NT2/D1 (cell line): Measurements from ENCODE around the gene RPL11.
A peak's percentile ranks its signal among the peaks of the same experiment; 100 is the strongest.

Experiments
- DNase-seq: peaks from one replicate; pipeline ENCODE4 v3.0.0-alpha.2; 2011; ENCODE audit warnings: low read depth, low spot score
- H3K27me3 ChIP-seq: 2 replicates; pipeline ENCODE4 v1.6.0; 2011; ENCODE audit warnings: mild to moderate bottlenecking; ENCODE audit not compliant: insufficient read length, insufficient read depth
- H3K36me3 ChIP-seq: 2 replicates; pipeline ENCODE4 v1.6.1; 2011; ENCODE audit warnings: mild to moderate bottlenecking, low read length, mixed read lengths; ENCODE audit not compliant: insufficient read depth, insufficient read length
- H3K4me1 ChIP-seq: 2 replicates; pipeline ENCODE4 v1.5.1; 2011; ENCODE audit not compliant: insufficient read depth, insufficient read length
- H3K4me3 ChIP-seq: 2 replicates; pipeline ENCODE4 v1.5.1; 2011; ENCODE audit warnings: low read depth; ENCODE audit not compliant: insufficient read length
- H3K9ac ChIP-seq: 2 replicates; pipeline ENCODE4 v1.6.0; 2011; ENCODE audit warnings: low read depth; ENCODE audit not compliant: insufficient read length
- H3K9me3 ChIP-seq: 2 replicates; pipeline ENCODE4 v1.5.1; 2011; ENCODE audit warnings: mild to moderate bottlenecking, low read length; ENCODE audit not compliant: insufficient read depth
- SUZ12 ChIP-seq: IDR thresholded peaks from 2 replicates; pipeline ENCODE4 v1.6.1; 2011; ENCODE audit not compliant: insufficient read length, insufficient read depth; ENCODE audit errors: extremely low read depth
- YY1 ChIP-seq: IDR thresholded peaks from 2 replicates; pipeline ENCODE4 v1.6.1; 2011; ENCODE audit not compliant: insufficient read length, insufficient read depth
- ZNF274 ChIP-seq: IDR thresholded peaks from 2 replicates; pipeline ENCODE4 v1.6.1; 2011; ENCODE audit warnings: mild to moderate bottlenecking, low read depth, low read length

Gene RPL11

GRCh38 chr1:23692308-23692871 lies 784 bp downstream of the RPL11 start:
- Histone ChIP-seq H3K36me3 (peaks cover 48% of the 10 kb centered on the region), H3K4me3 (peak overlapping the region; percentile 75), H3K27me3 (no peaks in the 10 kb centered on the region), H3K9ac (peak overlapping the region; percentile 88), H3K4me1 (peaks cover 3% of the 10 kb centered on the region), H3K9me3 (no peaks in the 10 kb centered on the region; the same call in 1 of the 2 replicates)
- TF ChIP-seq ZNF274 (no peak), SUZ12 (no peak), YY1 (no peak)
- no peak for DNase-seq

- TF ChIP-seq SUZ12 (no peak), YY1 (no peak), ZNF274 (no peak)
- Histone ChIP-seq H3K9ac (no peak overlapping the region), H3K4me1 (peaks cover 3% of the 10 kb centered on the region)
These were observed 2.0 kb downstream of the RPL11 start for GRCh38 chr1:23693599-23693998.

GRCh38 chr1:23694371-23694770 lies 2.8 kb downstream of the RPL11 start:
- Histone ChIP-seq H3K9me3 (no peaks in the 10 kb centered on the region), H3K4me3 (no peak overlapping the region), H3K4me1 (peaks cover 3% of the 10 kb centered on the region), H3K9ac (no peak overlapping the region), H3K36me3 (peaks cover 61% of the 10 kb centered on the region), H3K27me3 (no peaks in the 10 kb centered on the region)
- TF ChIP-seq ZNF274 (no peak), SUZ12 (no peak), YY1 (no peak)
- no peak for DNase-seq

More at GRCh38 chr1:23693599-23693998, 2.0 kb downstream of the RPL11 start:
- Histone ChIP-seq H3K9me3 (no peaks in the 10 kb centered on the region), H3K27me3 (no peaks in the 10 kb centered on the region), H3K4me3 (peak overlapping the region; percentile 75), H3K36me3 (peaks cover 57% of the 10 kb centered on the region)
- no peak for DNase-seq

- Histone ChIP-seq H3K9me3 (no peaks in the 10 kb centered on the region), H3K27me3 (no peaks in the 10 kb centered on the region), H3K9ac (no peak overlapping the region), H3K4me1 (peaks cover 3% of the 10 kb centered on the region), H3K4me3 (no peak overlapping the region), H3K36me3 (peaks cover 72% of the 10 kb centered on the region)
- DNase-seq, result no peak
- no peak for TF ChIP-seq SUZ12
- TF ChIP-seq ZNF274, result no peak
- TF ChIP-seq YY1, result no peak
These were observed 4.1 kb downstream of the RPL11 start for GRCh38 chr1:23695667-23696066.

- Histone ChIP-seq H3K4me1 (peaks cover 3% of the 10 kb centered on the region), H3K4me3 (no peak overlapping the region), H3K9ac (no peak overlapping the region), H3K9me3 (no peaks in the 10 kb centered on the region), H3K27me3 (no peaks in the 10 kb centered on the region), H3K36me3 (peaks cover 72% of the 10 kb centered on the region)
- TF ChIP-seq SUZ12 (no peak), YY1 (no peak), ZNF274 (no peak)
- no peak for DNase-seq
These were observed 4.9 kb downstream of the RPL11 start for GRCh38 chr1:23696335-23696989.

GRCh38 chr1:23698466-23698865 lies 6.9 kb downstream of the RPL11 start:
- peaks cover 3% of the 10 kb centered on the region for H3K4me1 ChIP-seq
- no peak for TF ChIP-seq SUZ12

GRCh38 chr1:23699280-23700179 lies 7.9 kb downstream of the RPL11 start:
- no peak overlapping the region for H3K9ac ChIP-seq
- H3K36me3 ChIP-seq, result peaks cover 46% of the 10 kb centered on the region
- H3K4me1 ChIP-seq, result peaks cover 3% of the 10 kb centered on the region
- H3K9me3 ChIP-seq, result no peaks in the 10 kb centered on the region
- H3K4me3 ChIP-seq, result no peak overlapping the region
- DNase-seq, result no peak
- no peaks in the 10 kb centered on the region for H3K27me3 ChIP-seq
- TF ChIP-seq SUZ12, result no peak
- no peak for TF ChIP-seq ZNF274
- no peak for TF ChIP-seq YY1

More at GRCh38 chr1:23698466-23698865, 6.9 kb downstream of the RPL11 start:
- no peak overlapping the region for H3K9ac ChIP-seq
- no peaks in the 10 kb centered on the region for H3K9me3 ChIP-seq
- no peak overlapping the region for H3K4me3 ChIP-seq
- H3K27me3 ChIP-seq, result no peaks in the 10 kb centered on the region
- DNase-seq, result no peak
- peaks cover 57% of the 10 kb centered on the region for H3K36me3 ChIP-seq
